ENCODE results near the gene KLK12.

The KLK12 gene

GRCh38 chr19:51079481-51080110 is 44.8 kb upstream of the KLK12 start:
- no peak for TF ChIP-seq CTCF (IDR thresholded peaks at IDR 0.05; ENCODE audit: low read depth, low read length)

GRCh38 chr19:51078731-51079130 is 43.9 kb upstream of the KLK12 start:
- DNase-seq, result no peak
- no peak for TF ChIP-seq CTCF (IDR thresholded peaks at IDR 0.05; ENCODE audit: low read depth, low read length)
- Histone ChIP-seq H3K4me1 (no peaks in the 10 kb centered on the region), H3K9me3 (no peaks in the 10 kb centered on the region), H3K4me3 (ENCODE audit: low read depth, low read length) (no peak overlapping the region), H3K27me3 (peaks cover 25% of the 10 kb centered on the region), H3K36me3 (no peaks in the 10 kb centered on the region)

More at GRCh38 chr19:51079481-51080110, 44.8 kb upstream of the KLK12 start:
- DNase-seq, result no peak
- Histone ChIP-seq H3K4me3 (ENCODE audit: low read depth, low read length) (no peak overlapping the region), H3K4me1 (no peaks in the 10 kb centered on the region), H3K36me3 (no peaks in the 10 kb centered on the region), H3K27me3 (peaks cover 26% of the 10 kb centered on the region), H3K9me3 (no peaks in the 10 kb centered on the region)

DNA sequence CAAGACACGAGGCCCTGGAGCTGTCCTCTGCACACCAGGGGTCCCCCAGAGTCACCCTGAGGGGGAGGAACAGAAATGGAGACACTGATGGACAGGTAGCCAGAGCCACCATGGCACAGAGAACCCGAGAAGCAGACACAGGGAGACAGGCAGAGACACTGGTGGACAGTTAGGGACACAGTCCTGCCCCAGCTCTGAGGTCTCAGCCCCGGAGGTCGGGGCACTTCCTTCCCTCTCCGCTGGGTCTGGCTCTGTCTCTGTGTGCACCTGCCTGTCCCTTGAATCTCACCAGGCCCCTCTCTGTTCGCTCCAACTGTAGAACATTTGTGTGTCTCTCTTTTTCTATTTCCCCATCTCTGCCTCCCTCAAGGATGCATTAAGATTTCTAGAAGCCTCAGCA is 43.3 kb upstream of the KLK12 start:
- DNase-seq, result no peak
- Histone ChIP-seq H3K4me1 (no peaks in the 10 kb centered on the region), H3K9me3 (no peaks in the 10 kb centered on the region), H3K4me3 (ENCODE audit: low read depth, low read length) (no peak overlapping the region), H3K27me3 (peaks cover 22% of the 10 kb centered on the region), H3K36me3 (no peaks in the 10 kb centered on the region)
- TF ChIP-seq CTCF (IDR thresholded peaks at IDR 0.05; ENCODE audit: low read depth, low read length), result no peak

DNA sequence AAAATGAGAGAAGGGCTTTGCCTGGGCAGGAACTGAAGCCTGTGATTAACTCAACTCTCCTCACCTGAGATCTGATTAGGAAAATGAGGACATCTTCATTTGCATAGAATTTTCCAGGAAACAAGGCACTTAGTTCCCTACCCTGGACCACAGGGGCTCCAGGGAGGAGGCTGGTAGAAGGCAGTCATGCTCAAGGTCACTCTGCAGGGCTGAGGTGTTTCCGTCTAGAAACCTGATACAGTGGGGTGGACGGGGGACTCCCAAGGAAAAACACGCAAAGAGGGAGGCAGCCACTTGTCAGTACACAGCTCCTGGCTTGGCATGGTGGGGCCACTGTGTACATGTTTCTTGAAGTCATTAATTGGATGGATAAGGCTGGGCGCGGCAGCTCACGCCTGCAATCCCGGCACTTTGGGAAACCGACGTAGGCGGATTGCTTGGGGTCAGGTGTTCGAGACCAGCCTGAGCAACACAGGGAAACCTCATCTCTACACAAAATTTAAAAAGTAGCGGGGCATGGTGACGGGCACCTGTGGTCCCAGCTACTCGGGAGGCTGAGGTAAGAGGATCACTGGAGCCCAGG is 41.9 kb upstream of the KLK12 start:
- no peak for DNase-seq
- peaks cover 16% of the 10 kb centered on the region for H3K27me3 ChIP-seq
- no peak for TF ChIP-seq CTCF (IDR thresholded peaks at IDR 0.05; ENCODE audit: low read depth, low read length)
- no peaks in the 10 kb centered on the region for H3K36me3 ChIP-seq
- no peaks in the 10 kb centered on the region for H3K9me3 ChIP-seq
- H3K4me3 ChIP-seq (ENCODE audit: low read depth, low read length), result no peak overlapping the region
- H3K4me1 ChIP-seq, result no peaks in the 10 kb centered on the region

DNA sequence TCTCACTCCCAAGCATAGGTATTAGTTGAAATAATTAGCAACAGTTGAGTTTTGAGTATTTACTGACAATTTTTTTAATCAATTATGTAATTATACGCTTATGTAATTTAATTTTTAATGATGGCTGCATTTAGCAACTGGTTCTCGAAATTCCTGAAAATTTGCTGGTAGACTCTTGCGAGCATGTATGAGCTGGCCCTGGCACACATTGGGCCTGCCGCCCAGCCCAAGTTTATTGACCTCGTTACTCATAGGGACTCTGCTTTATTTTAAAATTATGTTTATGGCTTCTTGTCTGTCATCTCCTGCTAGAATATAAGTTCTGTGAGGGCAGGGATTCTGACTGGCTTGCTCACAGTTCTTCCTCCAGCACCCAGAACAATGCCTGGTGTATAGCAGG is 41.2 kb upstream of the KLK12 start:
- H3K9me3 ChIP-seq, result no peaks in the 10 kb centered on the region
- no peak for TF ChIP-seq CTCF (IDR thresholded peaks at IDR 0.05; ENCODE audit: low read depth, low read length)
- no peak for DNase-seq
- no peak overlapping the region for H3K4me3 ChIP-seq (ENCODE audit: low read depth, low read length)
- H3K36me3 ChIP-seq, result no peaks in the 10 kb centered on the region
- peaks cover 9% of the 10 kb centered on the region for H3K27me3 ChIP-seq
- H3K4me1 ChIP-seq, result no peaks in the 10 kb centered on the region

- TF ChIP-seq CTCF (IDR thresholded peaks at IDR 0.05; ENCODE audit: low read depth, low read length), result no peak
- Histone ChIP-seq H3K36me3 (no peaks in the 10 kb centered on the region), H3K27me3 (peaks cover 30% of the 10 kb centered on the region), H3K4me1 (no peaks in the 10 kb centered on the region), H3K9me3 (no peaks in the 10 kb centered on the region; the same call in 1 of the 2 replicates), H3K4me3 (ENCODE audit: low read depth, low read length) (no peak overlapping the region)
- no peak for DNase-seq
Measured at GRCh38 chr19:51071095-51071405, 36.2 kb upstream of the KLK12 start.
